ENCODE results near the gene CSNK1E.

CSNK1E gene

GRCh38 chr22:38316364-38317121, 690 bp downstream of the CSNK1E start:
- peak overlapping the region; percentile 97 for H3K9ac ChIP-seq
- peak overlapping the region; percentile 67 for H3K4me2 ChIP-seq
- no peaks in the 10 kb centered on the region; the same call in 1 of the 2 replicates for H4K20me1 ChIP-seq (ENCODE audit: insufficient read depth)
- peak overlapping the region; percentile 20 for H3K4me3 ChIP-seq (IDR thresholded peaks at IDR 0.05; ENCODE audit: insufficient read depth, low read depth, low read length)
- no peak for TF ChIP-seq CTCF (conservative IDR thresholded peaks at IDR 0.05; ENCODE audit: low read depth, low read length)
- peak overlapping the region; percentile 39 for H2AFZ ChIP-seq (ENCODE audit: low read depth)
- H3K36me3 ChIP-seq (ENCODE audit: insufficient read depth), result no peaks in the 10 kb centered on the region; the same call in 1 of the 2 replicates
- no peaks in the 10 kb centered on the region for H3K27me3 ChIP-seq (ENCODE audit: insufficient read depth, low read depth)
- peaks cover 20% of the 10 kb centered on the region for H3K4me1 ChIP-seq (ENCODE audit: low read depth, poor library complexity, severe bottlenecking)
- peak overlapping the region; percentile 90 for H3K27ac ChIP-seq
- H3K79me2 ChIP-seq (ENCODE audit: insufficient read depth, low read depth), result peaks cover 54% of the 10 kb centered on the region

GRCh38 chr22:38315823-38316363, 1.3 kb downstream of the CSNK1E start:
- H4K20me1 ChIP-seq (ENCODE audit: insufficient read depth), result no peaks in the 10 kb centered on the region; the same call in 1 of the 2 replicates
- peak overlapping the region; percentile 67 for H3K4me2 ChIP-seq
- peak overlapping the region; percentile 39; the same call in 1 of the 2 replicates for H2AFZ ChIP-seq (ENCODE audit: low read depth)
- H3K36me3 ChIP-seq (ENCODE audit: insufficient read depth), result no peaks in the 10 kb centered on the region; the same call in 1 of the 2 replicates
- no peaks in the 10 kb centered on the region for H3K27me3 ChIP-seq (ENCODE audit: insufficient read depth, low read depth)
- peaks cover 60% of the 10 kb centered on the region for H3K79me2 ChIP-seq (ENCODE audit: insufficient read depth, low read depth)
- H3K27ac ChIP-seq, result peak overlapping the region; percentile 90
- TF ChIP-seq CTCF (conservative IDR thresholded peaks at IDR 0.05; ENCODE audit: low read depth, low read length), result no peak
- H3K4me1 ChIP-seq (ENCODE audit: low read depth, poor library complexity, severe bottlenecking), result peaks cover 20% of the 10 kb centered on the region
- H3K4me3 ChIP-seq (IDR thresholded peaks at IDR 0.05; ENCODE audit: insufficient read depth, low read depth, low read length), result peak overlapping the region; percentile 20
- peak overlapping the region; percentile 97 for H3K9ac ChIP-seq

GRCh38 chr22:38314933-38315822, 2.1 kb downstream of the CSNK1E start:
- Histone ChIP-seq H2AFZ (ENCODE audit: low read depth) (no peak overlapping the region), H3K27ac (no peak overlapping the region; the same call in 1 of the 2 replicates), H3K36me3 (ENCODE audit: insufficient read depth) (no peaks in the 10 kb centered on the region; the same call in 1 of the 2 replicates), H3K79me2 (ENCODE audit: insufficient read depth, low read depth) (peaks cover 67% of the 10 kb centered on the region), H3K9ac (peak overlapping the region; percentile 97; the same call in 1 of the 2 replicates), H4K20me1 (ENCODE audit: insufficient read depth) (no peaks in the 10 kb centered on the region; the same call in 1 of the 2 replicates), H3K4me3 (IDR thresholded peaks at IDR 0.05; ENCODE audit: insufficient read depth, low read depth, low read length) (no peak overlapping the region), H3K4me1 (ENCODE audit: low read depth, poor library complexity, severe bottlenecking) (peaks cover 20% of the 10 kb centered on the region), H3K4me2 (peak overlapping the region; percentile 67), H3K27me3 (ENCODE audit: insufficient read depth, low read depth) (no peaks in the 10 kb centered on the region)
- TF ChIP-seq CTCF (conservative IDR thresholded peaks at IDR 0.05; ENCODE audit: low read depth, low read length), result no peak
